Stimulated activated CD8-positive, alpha-beta memory T cell treated with anti-CD3 and anti-CD28 coated beads, Interleukin-7, amount 100 ng/mL, for 48 hours (primary cell): ENCODE data around the gene RAET1L.
"Not testable (repeated sequence)": the region's sequence is repeated elsewhere in the genome, so short reads cannot be mapped to it uniquely, and the experiment has no call there.

Source experiments
- DNase-seq, 2 donors: peaks; one replicate each; pipeline ENCODE4 v3.0.0-alpha.2; 2020; ENCODE audit warnings: low read depth in 1 of 2; ENCODE audit errors: extremely low read depth in 1 of 2

Gene RAET1L

DNA sequence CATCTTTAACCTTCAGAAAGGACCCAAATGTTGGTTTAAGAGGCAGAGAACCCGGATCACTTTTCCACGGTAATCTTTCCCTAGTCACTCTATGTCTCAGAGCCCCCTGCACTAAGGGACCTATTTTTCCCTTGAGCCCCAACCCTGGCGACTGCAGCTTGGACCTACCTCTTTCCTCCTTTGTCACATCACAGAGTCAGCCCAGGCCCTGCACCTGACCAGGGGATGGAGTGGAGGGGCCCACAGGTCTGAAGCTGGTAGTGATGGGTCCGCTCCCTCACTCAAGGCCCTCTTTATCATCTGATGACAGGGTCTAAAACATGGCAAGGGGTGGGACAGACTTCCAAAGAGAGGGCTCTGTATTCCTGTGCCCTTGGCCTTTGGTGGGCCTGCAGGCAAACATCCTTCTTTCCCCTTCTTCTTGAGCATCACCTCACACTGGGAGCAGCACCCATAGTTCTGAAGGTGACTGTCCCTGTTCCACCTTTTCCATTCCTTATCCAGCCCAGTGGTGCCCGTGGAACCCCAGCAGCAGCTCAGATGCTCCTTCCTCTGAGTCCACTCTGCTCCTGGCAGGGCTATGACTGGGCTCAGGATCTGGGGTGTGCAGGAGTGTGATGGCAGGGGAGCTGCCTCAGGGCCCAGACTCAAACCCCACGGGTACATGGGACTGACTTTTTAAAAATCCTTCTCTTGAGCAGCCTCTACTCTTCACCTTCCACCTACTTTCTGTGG lies 6.3 kb downstream of the RAET1L start:
- DNase-seq: no peak

DNA sequence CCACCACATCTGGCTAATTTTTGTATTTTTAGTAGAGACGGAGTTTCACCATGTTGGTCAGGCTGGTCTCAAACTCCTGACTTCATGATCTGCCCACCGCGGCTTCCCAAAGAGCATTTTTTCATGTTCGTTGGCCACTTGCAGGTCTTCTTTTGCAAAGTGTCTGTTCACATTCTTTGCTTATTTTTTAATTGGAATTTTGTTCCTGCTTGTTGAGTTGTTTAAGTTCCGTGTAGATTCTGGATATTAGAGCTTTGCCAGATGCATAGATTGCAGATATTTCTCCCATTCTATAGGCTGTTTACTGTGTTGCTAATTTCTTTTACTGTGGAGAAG lies 8.2 kb downstream of the RAET1L start:
- not testable (repeated sequence) for DNase-seq

DNA sequence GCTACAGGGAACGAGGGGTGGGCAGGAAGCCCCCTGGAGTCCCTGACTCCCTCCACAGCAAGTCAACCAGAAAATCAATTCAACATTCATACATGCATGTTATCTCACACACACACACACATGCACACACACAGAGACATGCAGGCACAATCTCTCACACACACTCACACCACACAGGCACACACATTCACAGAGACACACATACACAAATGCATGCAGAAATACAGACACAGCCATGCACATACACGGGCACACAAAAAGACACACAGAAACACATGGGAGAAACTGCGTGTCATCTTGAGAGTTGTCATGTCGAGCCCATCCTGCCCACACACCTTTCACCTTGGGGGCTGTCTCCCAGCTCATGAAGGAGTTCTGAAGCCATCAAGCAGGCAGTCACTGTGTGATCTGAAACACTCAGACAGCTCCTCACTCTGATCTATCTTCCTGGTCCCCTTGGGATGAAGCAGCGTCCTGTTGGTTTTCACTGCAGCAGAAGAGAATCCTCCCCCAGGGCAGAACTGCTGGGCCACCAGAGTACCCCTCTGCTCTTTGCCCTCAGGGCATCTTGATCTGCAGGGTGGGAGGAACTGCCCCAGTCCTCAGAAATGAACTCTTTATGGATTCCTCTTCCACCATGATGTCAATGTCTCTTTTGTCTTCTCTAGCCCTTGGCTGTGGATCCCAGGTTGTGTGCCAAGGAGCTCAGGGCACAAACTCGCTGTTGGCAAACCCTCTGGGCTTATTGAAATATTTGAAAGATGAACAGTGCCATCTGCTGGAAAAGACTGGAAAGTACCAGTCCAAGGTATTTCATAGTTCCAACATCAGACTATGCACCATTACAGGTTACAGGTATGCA lies 8.8 kb downstream of the RAET1L start:
- peak in 1 of 2 donors; percentile 17 for DNase-seq

DNA sequence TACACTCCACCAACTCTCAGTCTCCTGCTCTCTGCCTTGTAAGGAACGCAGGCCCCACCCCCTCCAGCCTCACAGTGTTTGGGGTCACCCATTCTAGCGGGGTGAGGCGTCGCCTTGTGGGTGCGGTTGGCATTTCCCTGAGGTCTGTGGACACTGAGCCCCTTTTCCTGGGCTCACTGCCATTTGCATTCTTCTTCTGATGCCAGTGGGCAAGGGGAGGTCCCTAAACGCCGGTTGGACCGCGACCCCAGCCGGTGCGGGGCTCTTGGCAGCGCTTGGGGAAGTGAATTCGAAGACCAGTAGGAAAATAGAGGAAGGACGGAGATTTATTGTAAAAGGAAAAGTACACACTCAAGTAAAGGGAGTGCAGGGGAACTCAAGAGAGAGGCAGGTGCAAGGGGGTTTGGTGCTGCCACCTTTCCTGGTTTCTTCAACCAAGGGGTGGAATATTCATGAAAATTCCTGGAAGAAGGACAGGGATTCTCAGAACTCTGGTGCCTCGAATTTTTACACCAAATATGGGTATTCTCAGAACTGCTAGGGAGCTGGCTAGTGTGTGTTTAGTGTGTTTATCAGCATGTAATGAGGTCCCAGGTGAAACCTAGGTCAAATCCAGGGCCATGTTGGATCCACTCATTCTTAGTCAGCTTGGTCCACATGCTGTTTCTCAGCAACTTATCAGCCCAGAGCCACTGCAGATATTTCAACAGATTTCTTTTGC lies 9.9 kb downstream of the RAET1L start:
- DNase-seq: not testable (repeated sequence)

DNA sequence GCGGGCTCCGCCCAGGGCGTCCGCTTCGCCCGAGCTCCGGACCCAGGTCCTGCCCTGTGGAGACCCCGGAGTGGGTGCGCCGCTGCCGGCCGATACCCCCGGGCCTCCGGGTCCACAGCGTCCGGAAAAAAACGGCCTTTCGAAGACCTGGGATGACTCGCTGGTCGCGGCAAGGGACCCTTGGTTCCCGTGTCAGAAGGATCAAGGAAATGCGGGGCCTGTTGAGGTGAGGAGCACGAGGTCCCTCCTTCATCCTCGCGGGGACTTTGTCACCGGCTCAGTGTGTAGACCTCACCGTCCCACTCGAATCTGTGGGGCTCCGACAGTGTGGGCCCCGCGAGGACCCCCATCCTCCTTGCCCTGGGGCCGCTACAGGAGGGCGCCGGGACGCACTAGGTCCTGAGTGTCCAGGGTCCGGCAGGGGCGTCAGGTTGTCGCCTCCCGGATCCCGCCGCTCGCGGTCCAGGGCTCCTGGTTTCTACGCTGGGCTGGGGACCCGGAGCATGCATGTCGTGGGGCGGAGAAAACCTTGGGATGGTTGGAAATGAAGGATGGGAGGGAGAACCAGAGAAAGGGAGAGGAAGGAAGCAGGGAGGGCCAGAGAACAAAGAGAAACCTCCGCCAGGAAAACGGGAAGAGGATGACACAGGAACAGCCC lies 10.6 kb downstream of the RAET1L start:
- DNase-seq: not testable (repeated sequence)

DNA sequence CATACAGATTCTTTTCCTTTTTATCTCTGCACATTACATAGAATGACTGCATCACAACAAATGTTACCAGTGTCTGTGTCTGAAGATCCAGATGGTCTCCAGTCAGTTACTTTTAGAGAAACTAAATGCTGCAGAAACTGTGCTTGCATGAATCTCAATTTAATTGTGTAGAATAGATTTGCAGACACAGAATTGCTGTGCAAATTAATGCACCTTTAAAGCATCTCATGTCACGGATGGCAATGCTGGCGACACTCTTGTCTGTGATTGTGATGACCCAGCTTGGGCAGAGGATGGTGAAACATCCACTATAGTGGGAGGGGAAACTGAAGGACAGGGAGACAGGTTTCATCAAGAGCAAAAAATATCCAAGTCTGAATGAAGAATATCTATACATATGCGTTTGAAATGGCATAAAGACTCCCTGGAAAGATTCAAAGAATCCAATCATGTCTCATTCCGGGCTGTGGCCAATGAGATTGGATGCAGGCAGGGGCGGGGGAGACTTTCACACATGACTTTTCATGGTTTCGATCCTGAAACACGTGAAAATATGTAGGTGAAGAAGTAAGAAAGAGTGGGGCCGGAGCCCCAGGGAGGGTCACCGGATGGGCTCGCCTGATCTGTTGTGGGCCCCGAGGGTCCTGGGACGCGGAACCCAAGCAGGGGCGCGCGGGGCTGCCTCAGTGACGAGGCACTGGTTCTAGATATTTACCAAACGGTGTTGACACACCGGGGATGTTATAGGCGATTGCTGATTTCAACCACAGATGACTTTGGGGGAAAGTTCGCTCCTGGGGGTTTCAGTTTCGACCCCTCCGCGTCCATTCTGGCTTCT lies 11.3 kb downstream of the RAET1L start:
- not testable (repeated sequence) for DNase-seq

DNA sequence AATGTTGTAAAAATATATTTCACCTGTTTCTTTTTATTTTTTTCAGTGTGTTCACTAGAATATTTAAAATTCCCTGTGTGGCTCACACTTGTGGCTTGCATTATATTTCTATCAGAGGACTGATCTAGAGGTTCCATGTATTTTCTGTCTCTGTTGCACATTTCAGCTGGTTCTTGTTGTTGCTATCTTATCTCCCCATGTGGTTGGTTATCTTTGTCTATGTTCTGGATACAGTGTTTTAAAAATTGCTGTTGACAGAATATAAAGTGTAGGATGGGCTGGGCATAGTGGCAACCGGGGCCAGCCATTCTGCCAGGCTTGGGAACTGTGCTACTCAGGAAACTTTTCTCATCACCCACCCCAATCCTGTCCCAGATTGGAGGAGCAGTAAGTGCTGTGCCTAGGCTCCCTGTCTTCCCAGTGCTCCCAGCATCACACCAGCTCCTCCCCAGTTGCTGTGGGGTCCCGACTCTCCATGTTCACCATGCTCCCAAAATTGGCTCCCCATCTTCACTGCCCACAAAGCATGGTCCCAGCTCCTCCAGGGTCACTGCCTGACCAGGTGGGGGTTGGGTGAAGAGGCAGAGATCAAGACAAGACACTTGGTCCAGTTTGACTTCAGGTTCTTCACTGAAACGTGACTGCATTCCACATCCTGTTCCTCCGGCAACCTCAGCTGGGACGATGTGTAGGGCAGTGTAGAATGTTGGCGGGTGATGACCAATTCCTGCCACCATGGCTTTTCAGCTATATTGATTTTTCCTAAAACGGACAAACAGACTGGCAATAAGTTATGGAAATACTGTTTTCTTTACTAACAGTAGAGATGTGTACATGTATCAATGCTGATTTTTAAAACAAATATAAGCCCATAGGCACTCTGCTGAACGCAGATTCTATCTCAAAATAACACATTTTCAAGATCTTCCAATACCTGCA lies 12.2 kb downstream of the RAET1L start:
- not testable (repeated sequence) for DNase-seq

DNA sequence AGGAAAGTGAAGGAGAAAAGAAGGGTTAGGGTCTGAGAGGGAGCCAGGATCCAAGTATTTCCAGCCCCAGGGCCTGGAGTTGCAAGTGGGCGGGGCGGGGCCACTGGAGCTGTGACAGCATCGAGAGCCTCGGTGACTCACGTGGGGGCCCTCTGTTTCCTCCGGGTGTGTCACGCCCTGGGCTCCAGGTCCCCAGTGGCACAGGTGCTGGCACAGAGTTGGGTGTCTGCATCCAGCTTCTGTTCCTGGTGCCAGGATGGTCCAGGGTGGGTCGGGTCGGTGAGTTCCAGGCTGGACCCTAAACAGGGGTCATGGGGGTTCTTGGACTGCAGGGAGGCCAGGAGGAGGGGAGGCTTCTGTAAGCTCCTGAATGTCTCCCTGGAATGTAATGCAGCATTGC lies 16.7 kb downstream of the RAET1L start:
- no peak for DNase-seq

DNA sequence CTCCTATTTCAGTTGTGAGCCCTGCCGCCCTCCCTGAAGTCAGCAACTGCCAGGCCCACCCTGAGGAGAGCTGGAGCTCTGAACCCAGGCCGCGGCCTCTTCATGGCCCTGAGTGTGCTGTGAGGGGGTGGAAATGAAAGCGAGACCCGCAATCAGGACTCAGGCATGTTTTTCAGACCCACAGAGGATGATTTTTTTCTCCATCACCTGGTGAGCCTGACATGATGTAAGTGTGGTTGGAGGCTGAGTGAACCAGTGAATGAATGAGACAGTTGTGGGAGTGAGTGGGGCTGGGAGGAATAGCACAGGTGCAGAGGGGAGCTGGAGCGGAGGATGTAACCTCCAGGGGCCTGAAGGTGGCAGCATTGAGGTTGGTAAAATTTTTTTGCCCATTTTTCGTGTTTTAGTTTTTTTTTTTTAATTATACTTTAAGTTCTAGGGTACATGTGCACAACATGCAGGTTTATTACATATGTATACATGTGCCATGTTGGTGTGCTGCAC lies 18.3 kb downstream of the RAET1L start:
- peak in 1 of 2 donors; percentile 60 for DNase-seq

DNA sequence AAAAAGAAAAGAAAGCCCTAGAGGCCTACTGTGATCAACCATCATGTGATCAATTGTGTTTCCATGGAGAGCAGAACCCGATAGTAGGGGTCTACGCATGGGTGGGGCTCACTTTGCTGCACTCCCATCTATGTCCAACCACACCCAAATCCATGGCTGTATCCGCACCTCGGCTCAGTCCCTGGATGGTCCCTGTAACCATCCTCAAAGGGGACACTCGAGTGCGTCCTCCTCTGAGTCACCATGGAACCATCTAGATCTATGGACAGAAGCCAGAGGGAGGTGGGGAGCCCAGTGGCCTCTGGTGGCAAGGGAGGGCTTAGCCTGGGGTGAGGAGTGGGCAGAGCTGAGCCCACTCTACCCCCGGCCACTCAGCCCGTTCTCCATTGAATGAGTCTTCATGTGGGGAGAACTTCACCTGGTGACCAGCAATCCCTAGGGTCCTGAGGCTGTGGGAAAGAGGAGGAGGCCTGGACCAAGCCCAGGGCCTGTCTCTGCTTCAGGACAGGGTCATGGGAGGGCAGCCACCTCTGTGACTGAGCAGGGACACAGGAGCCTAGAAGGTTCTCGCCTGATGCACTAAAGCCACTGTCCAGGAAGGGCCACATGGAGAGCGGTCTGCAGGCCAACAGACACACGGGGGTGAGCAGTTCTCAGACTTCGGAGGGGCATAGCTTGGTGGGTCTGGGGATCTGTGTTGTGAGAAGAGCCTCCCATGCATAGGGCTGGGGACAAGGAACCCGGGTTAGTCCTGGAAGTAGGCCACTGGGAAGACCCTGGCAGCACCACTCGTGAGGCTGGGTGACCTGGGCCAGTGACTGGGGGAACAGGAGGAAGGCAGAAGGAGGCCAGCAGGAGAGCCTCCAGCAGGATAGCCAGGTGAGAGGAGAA lies 19.3 kb downstream of the RAET1L start:
- DNase-seq: no peak

DNA sequence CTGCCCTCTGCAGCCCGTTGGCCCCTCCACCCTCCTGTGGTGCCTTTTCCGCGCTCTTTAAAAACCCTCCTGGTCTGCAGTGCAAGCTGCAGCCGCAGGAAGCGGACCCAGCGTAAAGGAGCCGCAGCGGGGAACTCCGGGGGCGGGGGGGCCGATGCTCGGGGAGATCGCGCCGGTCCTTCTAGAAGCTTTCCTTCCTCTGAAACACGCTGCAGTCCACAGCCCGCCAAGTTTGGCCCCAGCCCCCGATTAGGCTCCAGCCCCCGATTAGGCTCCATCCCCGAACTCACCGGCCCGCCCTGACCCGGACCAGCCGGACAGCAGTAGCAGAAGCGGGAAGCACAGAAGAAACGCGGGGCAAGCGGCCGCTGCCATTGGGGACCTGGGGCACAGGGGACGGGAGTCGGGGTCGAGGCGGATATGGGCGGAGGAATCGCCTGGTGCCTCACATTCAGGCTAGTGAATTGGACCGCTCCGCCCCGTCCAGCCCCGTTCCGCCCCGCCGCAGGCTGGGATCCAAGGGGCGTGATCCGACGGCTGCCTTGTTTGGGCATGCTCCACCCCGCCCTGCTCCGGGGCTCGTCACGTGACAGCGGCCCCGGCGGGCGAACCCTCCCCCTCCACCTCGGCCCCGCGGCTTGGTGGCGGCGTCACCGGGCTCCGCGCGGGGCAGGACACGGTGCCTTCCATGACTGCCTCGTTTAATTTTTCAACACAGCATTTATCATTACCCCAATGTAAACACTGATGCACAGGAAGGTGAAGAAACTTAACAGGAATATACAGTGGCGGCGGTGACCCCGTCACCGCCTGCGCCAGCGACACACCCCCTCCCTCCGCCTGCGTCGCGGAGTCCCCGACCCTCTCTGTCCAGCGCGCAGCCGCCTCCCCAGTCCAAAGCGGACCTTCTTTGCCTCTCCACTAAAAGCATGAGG lies 20.3 kb downstream of the RAET1L start:
- DNase-seq: peak; percentile 74 to 88

DNA sequence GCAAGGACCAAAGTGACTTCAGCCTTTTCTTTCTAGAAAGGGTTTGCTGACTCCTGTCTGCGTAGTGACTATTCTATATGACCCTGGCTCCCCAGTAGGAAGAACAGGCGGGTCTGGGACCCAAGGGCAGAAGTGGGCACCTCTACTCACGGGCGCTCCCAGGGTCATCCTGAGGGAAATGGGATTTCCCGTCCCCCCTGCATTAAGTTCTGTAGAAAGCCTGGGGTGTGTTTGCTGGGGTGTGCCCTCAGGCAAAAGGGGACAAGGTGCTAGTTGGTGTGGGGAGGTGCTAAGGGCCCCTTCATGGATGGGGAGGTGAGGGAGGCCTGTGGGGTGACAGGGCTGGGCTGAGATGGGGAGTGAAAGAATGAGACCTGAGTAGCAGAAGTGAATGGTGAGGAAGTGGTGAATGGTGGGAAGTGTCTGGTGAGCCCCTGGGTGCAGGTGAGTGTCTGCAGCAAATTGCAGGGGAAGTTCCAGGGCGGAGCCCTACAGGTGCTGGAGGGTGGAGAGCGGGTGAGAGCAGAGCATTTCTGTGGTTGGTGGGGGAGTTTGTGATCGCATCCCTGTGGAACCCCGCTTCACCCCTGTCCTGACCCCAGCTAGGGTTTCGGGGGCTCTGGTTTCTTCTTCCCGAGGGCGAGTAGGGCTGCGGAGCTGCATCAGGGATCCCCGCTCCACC lies 21.1 kb downstream of the RAET1L start:
- no peak for DNase-seq

DNA sequence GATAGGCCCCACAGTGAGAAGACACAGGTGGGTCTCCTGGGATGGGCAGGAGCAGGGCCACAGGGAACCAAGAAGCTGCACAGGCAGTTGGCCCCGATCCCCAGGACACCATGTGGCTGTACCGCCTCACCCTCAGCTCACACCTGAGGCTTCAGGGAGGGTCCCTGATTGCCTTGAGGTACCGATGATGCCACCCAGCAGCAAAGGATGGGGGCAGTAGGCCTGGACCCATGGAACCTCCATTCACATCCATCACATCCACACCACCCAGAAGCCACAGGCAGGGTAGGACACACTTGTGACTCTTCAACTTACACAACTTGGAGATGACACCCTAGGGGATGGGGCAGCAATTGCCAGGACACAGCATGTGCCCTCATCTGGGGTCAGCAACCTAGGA lies 21.7 kb downstream of the RAET1L start:
- not testable (repeated sequence) for DNase-seq

DNA sequence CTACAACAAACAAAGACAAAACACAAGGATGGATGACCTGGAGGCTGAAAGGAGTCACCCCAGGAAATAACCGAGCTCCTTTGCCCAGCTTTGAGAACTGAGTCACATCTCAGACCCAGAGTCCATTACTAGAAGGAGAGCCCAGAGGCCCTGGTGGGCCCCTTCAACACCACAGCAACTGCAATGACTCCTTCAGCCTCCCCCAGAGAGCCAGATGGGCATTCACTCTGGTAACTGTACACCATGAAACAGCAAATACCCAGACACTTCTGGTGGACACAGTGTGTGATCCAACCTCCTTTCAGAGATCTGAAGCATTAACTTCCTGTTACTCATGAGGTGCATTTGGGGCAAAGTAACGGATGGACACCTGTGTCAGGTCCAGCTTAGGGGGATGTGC lies 22.6 kb downstream of the RAET1L start:
- DNase-seq: no peak

DNA sequence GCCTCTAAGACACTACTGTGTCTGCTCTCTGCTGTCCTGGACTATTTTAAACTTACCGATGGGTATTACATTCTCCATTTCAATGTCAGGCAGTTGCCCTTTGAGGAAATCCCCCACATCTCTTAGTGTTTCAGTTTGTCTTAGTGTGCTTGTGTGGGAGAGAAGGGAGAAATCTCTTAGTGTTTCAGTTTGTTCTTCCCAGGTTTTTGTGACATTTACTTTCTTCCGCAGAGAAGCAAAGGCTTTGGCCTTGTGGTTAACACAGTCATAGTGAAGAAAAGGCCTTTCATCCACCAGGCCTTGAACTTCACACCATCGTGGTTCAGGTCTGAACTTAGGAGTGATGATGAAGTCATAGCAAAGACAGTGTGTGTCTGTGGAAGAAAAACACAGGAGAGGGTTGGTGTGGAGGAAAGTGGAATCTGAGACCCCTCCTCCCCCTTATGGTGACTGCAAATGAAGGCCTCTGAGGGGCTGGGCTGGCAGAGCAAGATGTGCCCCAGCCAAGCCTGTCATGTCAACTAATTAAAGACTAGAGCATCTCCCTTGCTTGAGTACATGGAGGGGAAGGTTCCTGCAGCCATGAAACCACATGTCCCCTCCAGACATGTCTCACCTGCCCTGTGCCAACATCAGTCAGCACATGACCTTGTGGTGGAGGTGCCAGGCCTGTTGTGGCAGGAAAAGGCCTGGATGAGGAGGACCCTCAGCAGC lies 23.9 kb downstream of the RAET1L start:
- DNase-seq: no peak

DNA sequence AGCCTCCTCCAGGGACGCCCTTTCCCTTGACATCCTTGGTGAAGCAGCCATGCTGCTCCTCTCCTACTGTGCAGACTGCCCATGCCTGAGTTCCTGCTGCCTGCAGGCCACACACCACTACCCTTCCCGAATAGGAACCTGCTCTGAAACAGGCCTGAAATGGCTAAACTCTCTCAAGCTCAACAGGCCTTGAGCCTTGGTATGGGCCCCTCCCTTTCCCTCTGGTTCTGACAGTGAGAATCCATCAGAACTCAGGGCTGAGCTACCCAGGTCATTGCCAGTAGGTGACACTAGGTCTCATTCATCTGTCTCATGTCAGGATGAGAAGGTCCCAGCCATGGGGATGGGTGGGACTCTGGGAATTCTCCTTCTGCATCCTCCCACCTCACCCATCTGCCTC lies 25.7 kb downstream of the RAET1L start:
- no peak for DNase-seq
